Gastroesophageal sphincter (tissue), 4 donors: Measurements from ENCODE around the gene HIVEP3. TPM values are rescaled to one million over a fixed set of nuclear protein-coding genes. Genes with fewer than 3 reads are reported as not detected.

Experiments used
- ATAC-seq: fragments of 150-250 bp; one replicate; pipeline ENCODE4 v1.9.1; 2016; ENCODE audit warnings: mild to moderate bottlenecking, moderate library complexity
- H3K27ac ChIP-seq, 4 donors: fragments of 200-600 bp; sonication (generic) in 3 of 4; 1 replicate in 3 of 4; 2 replicates in 1 of 4; pipeline ENCODE4 v1.5.1; 2016 to 2019
- H3K27me3 ChIP-seq: fragments of 200-600 bp; sonication (generic); one replicate; pipeline ENCODE4 v1.5.1; 2019
- H3K36me3 ChIP-seq, 2 donors: fragments of 200-600 bp; sonication (generic); one replicate each; pipeline ENCODE4 v1.5.1; 2019; ENCODE audit warnings: control low read depth in 1 of 2
- H3K4me1 ChIP-seq, 3 donors: fragments of 200-600 bp; sonication (generic); 1 replicate in 2 of 3; 2 replicates in 1 of 3; pipeline ENCODE4 v1.5.1; 2016 to 2019; ENCODE audit warnings: control low read depth in 2 of 3
- H3K4me3 ChIP-seq, 2 donors: fragments of 200-600 bp; sonication (generic); one replicate each; pipeline ENCODE4 v1.5.1; 2019; ENCODE audit warnings: mild to moderate bottlenecking in 1 of 2, moderate library complexity in 1 of 2
- H3K9me3 ChIP-seq, 3 donors: fragments of 200-600 bp; sonication (generic); one replicate each; pipeline ENCODE4 v1.5.1; 2017 to 2019; ENCODE audit warnings: control low read depth in 2 of 3
- CTCF ChIP-seq, 4 experiments: fragments of 200-600 bp in 2 of 4; fragments of 450-650 bp in 2 of 4; sonication (generic) in 1 of 4; IDR thresholded peaks; one replicate each; pipeline ENCODE4 v1.5.1; 2017 to 2019; ENCODE audit warnings: antibody characterized with exemption in 4 of 4, mild to moderate bottlenecking in 2 of 4, moderate library complexity in 2 of 4
- EP300 ChIP-seq: sonication (generic); formaldehyde crosslinking; IDR thresholded peaks from one replicate; pipeline ENCODE4 v1.6.1; 2017; ENCODE audit warnings: antibody characterized with exemption, mild to moderate bottlenecking
- POLR2A ChIP-seq, 2 donors: fragments of 450-650 bp; IDR thresholded peaks; one replicate each; pipeline ENCODE4 v1.6.1; 2017; ENCODE audit warnings: antibody characterized with exemption in 2 of 2, mild to moderate bottlenecking in 2 of 2, moderate library complexity in 1 of 2
- POLR2AphosphoS5 ChIP-seq: sonication (generic); formaldehyde crosslinking; IDR thresholded peaks from one replicate; pipeline ENCODE4 v1.6.1; 2017; ENCODE audit warnings: antibody characterized with exemption
- WGBS, 2 donors: methylation state at CpG; one replicate each; pipeline ENCODE4 v1.1.5; 2018; ENCODE audit warnings: low coverage in 1 of 2; 5-methylcytosine and 5-hydroxymethylcytosine counted together
- total RNA-seq, 4 donors: library from RNA; depleted of rRNA; stranded (reverse); fragments of >200 nt; gene quantifications; one replicate each; pipeline ENCODE4 v1.1.0, GENCODE V29; 2016

The HIVEP3 gene
- total RNA-seq, 4 donors from 2014 or later: 1.9 to 3.8 (median 2.8) TPM

- H3K4me1 ChIP-seq: peaks cover 0 to 9% (median 0%) of the 10 kb centered on the region in 3 donors
- no peak for TF ChIP-seq POLR2A (IDR thresholded peaks at IDR 0.05)
- no peak for TF ChIP-seq POLR2AphosphoS5
- TF ChIP-seq EP300: no peak
- TF ChIP-seq CTCF (IDR thresholded peaks at IDR 0.05): no peak
- H3K27ac ChIP-seq: no peak overlapping the region
- 93 to 100% methylated on average over 1 to 3 of the region's 3 CpGs for WGBS, 2 donors
- no peak for ATAC-seq
- no peaks in the 10 kb centered on the region for H3K27me3 ChIP-seq
- H3K4me3 ChIP-seq: no peak overlapping the region
- no peaks in the 10 kb centered on the region for H3K9me3 ChIP-seq
- no peaks in the 10 kb centered on the region for H3K36me3 ChIP-seq
Observed at GRCh38 chr1:41573194-41573593, 345.5 kb downstream of the HIVEP3 start.

GRCh38 chr1:41572224-41572623, 346.5 kb downstream of the HIVEP3 start:
- H3K4me3 ChIP-seq: no peak overlapping the region
- no peaks in the 10 kb centered on the region for H3K27me3 ChIP-seq
- H3K4me1 ChIP-seq: peaks cover 0 to 9% (median 0%) of the 10 kb centered on the region in 3 donors
- WGBS, 2 donors: 86 to 96% methylated on average over 2 to 4 of the region's 5 CpGs
- no peak for TF ChIP-seq EP300
- TF ChIP-seq CTCF (IDR thresholded peaks at IDR 0.05): no peak
- no peak for TF ChIP-seq POLR2AphosphoS5
- TF ChIP-seq POLR2A (IDR thresholded peaks at IDR 0.05): no peak
- ATAC-seq: no peak
- no peaks in the 10 kb centered on the region for H3K9me3 ChIP-seq
- no peak overlapping the region for H3K27ac ChIP-seq
- H3K36me3 ChIP-seq: no peaks in the 10 kb centered on the region

- Histone ChIP-seq H3K9me3 (no peaks in the 10 kb centered on the region), H3K27ac (no peak overlapping the region), H3K4me3 (no peak overlapping the region), H3K4me1 (peaks cover 0 to 9% (median 0%) of the 10 kb centered on the region in 3 donors), H3K27me3 (no peaks in the 10 kb centered on the region), H3K36me3 (no peaks in the 10 kb centered on the region)
- 30% methylated on average over 2 of the region's 3 CpGs; no CpG with 5 or more reads in 1 of the 2 donors for WGBS, 2 donors
- no peak for ATAC-seq
- TF ChIP-seq EP300 (no peak), CTCF (IDR thresholded peaks at IDR 0.05) (no peak), POLR2AphosphoS5 (no peak)
Observed at GRCh38 chr1:41571041-41571440, 347.7 kb downstream of the HIVEP3 start.

- H3K27ac ChIP-seq: no peak overlapping the region
- no peak for ATAC-seq
- TF ChIP-seq POLR2AphosphoS5 (no peak), EP300 (no peak), CTCF (IDR thresholded peaks at IDR 0.05) (no peak), POLR2A (IDR thresholded peaks at IDR 0.05) (no peak)
- no peaks in the 10 kb centered on the region for H3K27me3 ChIP-seq
- no peaks in the 10 kb centered on the region for H3K9me3 ChIP-seq
- no peaks in the 10 kb centered on the region for H3K4me1 ChIP-seq
- H3K36me3 ChIP-seq: no peaks in the 10 kb centered on the region
- H3K4me3 ChIP-seq: no peak overlapping the region
- 96 to 98% methylated on average over 4 to 5 of the region's 9 CpGs for WGBS, 2 donors
Observed at GRCh38 chr1:41568204-41568603, 350.5 kb downstream of the HIVEP3 start.

GRCh38 chr1:41566969-41567368, 351.8 kb downstream of the HIVEP3 start:
- Histone ChIP-seq H3K4me1 (no peaks in the 10 kb centered on the region), H3K9me3 (no peaks in the 10 kb centered on the region), H3K27me3 (no peaks in the 10 kb centered on the region), H3K27ac (no peak overlapping the region), H3K4me3 (no peak overlapping the region), H3K36me3 (no peaks in the 10 kb centered on the region)
- no peak for ATAC-seq
- 92 to 100% methylated on average over 2 of the region's 2 CpGs for WGBS, 2 donors
- no peak for TF ChIP-seq CTCF (IDR thresholded peaks at IDR 0.05)
- no peak for TF ChIP-seq POLR2A (IDR thresholded peaks at IDR 0.05)
- TF ChIP-seq POLR2AphosphoS5: no peak
- no peak for TF ChIP-seq EP300
